CD4-positive, alpha-beta T cell treated with Interferon gamma for 1 hour (primary cell): Measurements from ENCODE around the gene DBET.
"Not testable (repeated sequence)": the region's sequence is repeated elsewhere in the genome, so short reads cannot be mapped to it uniquely, and the experiment has no call there.

ENCODE experiments used
- DNase-seq: peaks from one replicate; pipeline ENCODE4 v3.0.0-alpha.2; 2020

Gene DBET

DNA sequence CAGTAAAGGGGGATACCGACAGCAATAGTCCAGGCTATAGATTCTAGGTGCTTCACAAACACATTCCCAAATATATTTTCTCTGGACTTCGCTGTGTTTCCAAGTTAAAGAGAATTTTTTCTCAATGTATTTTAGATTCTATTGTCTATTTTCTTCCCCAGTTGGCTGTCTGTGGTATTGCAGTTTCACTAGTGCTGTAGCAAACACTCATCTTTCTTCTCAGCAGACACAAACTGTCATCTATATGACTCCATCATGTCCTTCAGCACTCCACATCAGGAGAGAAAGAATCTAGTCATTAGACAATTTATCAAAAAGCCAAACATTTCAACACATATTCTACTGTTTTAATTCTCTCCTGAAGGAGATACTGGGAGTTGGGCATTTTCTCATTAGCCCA lies at the start of gene DBET:
TSS of gene DBET (plus strand) at position 161 of the 400 bp plus-strand sequence.
- not testable (repeated sequence) for DNase-seq

DNA sequence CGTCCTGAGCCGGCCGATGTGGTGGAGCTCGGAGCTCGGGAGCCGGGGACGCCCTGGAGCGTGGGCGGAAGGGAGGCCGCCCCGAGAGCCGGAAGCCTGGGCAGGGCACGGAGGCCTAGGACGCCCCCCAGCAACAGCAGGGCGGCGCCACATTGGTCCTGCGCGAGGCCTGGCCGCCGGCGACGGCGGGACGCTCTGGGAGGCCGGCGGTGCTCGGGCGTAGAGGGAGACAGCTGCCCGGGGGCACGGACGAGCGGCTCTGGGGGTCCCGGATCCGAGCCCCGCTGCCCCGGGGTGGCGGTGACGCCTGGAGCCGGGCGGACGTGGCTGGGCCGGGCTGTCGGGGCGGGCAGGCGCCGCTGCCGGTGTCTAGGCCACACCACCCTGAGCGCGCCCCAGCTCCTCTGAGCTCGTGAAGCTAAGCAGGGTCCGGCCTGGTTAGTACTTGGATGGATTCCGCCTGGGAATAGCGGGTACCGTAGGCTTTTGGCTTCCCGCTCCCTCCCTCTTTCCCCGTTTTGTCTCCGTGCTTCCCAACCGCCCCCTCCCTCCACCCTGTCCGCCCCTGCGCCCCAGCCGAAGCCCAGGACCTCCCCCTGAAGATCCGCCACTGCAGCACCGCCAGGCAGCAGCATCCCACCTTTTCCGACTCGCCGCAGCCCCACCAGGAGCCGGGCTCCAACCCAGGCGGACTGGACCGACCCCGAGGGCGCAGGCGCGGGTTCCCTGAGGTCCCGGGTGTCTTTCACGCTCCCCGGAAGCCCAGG lies 49.3 kb upstream of the DBET start:
- no peak for DNase-seq

DNA sequence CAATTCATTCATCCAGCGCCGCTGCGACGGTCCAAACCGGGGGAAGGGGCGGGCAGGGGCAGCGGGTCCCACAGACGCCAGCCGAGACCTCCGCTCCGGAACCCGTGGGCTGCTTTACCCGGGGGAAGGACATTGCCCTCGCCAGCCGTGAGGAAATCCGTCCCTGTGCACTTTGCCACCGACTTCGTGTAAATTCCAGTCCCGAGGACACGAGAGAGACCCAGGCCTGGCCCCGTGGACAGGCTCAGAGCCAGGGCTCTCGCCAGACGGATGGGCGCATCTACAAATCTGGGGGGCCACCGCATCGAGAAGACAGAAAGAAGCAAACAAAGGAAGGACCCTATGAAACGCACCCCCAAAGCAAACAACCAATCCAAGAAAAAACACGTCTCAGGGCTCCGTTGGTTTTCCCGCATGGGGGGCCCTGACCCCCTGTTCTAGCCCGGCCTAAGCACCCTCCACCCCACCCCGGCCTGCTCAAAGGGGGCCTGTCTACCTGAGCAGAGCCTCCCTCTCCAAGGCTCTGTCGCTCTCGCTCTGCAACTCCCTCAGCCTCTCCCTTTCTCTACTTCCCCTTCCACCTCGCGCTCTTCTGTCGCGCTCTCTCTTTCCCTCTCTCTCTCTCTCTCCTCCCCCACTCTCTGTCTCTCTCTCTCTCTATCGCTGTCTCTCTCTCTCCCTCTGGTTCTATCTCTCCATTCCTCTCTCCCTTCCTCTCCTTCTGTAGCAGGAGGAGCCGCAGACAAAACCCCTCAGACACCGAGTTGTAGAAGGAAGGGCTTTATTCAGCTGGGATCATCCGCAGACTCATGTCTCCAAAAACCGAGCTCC lies 48.5 kb upstream of the DBET start:
- no peak for DNase-seq

DNA sequence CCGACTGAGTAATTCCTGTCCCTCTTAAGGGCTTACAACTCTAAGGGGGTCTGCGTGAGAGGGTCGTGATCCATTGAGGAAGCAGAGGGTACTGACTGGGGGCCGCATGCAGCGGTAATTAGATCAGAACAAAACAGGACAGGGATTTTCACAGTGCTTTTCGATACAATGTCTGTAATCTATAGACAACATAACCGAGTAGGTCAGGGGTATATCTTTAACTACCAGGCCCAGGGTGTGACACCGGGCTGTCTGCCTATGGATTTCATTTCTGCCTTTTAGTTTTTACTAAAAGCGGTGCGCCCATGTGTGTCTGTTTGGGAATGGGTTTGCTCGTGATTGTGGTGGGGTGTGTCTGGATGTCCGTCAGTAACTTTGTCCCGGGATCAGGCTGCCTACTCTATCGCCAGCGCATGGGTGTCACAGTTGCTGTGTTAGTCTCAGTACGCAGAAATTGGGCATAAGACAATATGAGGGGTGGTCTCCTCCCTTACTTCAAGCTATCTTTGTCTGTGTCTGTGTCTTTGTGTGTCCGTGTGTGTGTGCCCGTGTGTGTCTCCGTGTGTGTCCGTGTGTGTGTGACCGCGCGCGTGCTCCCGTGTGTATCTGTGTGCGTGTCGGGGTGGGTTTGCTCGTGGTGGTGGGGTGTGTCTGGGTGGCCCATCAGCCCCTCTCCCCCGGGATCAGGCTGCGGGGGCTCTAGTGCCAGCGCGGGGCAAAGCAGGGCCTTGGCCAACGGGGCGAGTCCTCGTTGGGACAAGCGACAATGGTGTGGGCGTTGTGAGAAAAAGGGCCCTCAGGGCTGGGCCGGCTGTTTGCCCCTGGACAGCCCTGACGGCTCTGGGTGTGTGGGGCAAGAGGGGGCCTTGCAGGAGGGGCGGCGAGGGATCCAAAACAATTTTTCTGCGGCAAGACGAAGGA lies 47.7 kb upstream of the DBET start:
- no peak for DNase-seq

DNA sequence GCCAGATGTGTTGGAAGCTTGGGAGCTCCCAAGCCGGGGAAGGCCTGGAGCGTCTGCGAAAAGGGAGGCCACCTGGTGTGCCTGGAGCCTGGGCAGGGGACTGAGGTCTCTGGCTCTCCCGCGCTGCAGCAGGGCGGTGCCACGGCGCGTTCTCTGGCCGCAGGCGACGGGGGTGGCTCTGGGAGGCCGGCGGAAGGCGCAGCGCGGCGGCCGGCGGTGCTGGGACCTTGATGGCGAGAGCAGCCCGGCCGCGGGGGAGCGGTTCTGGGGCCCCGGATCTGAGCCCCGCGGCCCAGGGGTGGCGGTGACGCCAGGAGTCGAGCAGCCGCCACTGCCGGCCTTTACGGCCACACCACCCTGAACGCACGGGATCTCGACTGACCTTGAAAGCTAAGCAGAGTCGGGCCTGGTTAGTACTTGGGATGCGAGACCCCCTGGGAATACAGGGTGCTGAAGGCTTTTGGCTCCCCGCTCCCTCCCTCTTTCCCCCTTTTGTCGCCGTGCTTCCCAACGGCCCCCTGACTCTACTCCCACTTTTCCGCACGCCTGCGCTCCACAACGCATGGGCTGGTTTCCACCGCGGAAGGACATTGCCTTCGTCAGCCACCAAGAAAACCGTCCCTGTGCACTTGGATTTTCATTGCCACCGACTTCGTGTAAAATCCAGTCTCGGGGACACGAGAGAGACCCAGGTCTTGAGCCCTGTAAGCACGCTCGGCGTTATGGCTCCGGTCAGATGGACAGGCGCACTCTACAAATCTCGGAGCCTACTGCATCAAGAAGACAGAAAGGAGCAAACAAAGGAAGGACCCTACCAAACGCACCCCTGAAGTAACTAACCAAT lies 46.7 kb upstream of the DBET start:
- no peak for DNase-seq

DNA sequence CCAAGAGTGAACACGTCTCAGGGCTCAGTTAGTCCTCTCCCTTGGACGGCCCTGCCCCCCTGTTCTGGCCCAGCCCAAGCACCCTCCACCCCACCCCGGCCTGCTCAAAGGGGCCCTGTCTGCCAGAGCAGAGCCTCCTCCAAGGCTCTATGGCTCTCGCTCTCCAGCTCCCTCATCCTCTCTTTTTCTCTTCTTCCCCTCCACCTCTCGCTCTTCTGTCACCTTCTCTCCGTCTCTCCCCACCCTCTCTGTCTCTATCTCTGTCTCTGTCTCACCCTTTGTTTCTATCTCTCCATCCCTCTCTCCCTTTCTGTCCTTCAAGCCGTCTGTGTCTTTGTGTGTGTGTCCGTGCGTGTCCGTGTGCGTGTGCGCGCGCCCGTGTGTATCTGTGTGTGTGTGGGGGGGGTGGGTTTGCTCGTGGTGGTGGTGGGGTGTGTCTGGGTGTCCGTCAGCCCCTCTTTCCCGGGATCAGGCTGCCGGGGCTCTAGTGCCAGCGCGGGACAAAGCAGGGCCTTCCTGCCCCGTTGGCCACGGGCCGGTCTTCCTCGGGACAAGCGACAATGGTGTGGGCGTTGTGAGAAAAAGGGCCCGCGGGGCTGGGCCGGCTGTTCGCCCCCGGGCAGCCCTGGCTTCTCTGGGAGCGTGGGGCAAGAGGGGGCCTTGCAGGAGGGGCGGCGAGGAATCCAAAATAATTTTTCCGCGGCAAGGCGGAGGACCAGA lies 45.9 kb upstream of the DBET start:
- DNase-seq: no peak

DNA sequence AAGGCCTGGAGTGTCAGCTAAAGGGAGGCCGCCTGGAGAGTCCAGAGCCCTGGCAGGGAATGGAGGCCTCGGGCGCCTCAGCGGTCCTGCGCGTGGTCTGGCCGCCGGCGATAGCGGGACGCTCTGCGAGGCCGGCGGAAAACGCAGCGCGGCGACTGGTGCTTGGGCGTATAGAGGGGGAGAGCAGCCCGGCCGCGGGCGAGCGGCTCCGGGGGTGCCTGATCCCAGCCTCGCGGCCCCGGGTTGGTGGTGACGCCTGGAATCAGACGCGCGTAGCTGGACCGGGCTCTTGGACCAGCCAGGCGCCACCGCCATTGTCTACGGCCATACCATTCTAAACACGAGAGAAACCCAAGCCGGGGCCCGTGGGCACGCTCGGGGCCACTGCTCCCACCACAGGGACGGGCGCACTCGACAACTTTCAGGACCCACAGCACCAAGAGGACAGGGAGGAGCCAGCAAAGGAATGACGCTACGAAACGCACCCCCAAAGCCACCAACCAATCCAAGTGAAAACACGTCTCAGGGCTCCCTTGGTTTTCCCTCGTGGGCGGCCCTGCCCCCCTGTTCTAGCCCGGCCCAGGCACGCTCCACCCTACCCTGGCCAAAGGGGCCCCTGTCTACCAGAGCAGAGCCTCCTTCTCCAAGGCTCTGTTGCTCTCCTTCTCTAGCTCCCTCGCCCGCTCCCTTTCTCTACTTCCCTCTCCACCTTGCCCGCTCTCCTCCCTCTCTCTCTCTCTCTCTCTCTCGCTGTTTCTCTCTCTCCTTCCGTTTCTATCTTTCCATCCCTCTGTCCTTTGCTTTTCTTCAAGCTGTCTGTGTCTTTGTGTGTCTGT lies 45.1 kb upstream of the DBET start:
- no peak for DNase-seq

DNA sequence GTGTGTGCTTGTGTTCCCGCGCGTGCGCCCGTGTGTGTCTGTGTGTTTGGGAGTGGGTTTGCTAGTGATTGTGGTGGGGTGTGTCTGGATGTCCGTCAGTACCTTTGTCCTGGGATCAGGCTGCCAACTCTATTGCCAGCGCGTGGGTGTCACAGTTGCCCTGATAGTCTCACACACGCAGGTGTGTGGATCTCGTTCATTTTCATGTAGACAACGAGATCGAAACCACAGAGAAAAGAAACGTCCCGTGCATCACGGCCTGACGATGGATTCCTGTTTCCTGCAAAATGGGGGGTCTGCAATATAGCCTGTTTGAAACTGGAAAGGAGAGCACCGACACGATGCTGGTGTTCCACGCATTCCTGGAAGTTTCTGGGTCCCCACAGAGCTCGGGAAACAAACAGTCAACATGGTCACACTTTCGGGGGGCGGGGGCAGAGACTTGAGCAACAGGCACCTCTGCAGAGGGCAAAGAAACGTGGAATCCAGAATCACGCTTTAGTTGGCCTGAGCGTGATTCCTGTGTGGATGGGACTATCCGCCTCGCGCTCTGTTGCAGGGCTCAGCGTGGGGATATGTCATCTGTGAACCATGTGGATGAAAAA lies 44.3 kb upstream of the DBET start:
- not testable (repeated sequence) for DNase-seq

DNA sequence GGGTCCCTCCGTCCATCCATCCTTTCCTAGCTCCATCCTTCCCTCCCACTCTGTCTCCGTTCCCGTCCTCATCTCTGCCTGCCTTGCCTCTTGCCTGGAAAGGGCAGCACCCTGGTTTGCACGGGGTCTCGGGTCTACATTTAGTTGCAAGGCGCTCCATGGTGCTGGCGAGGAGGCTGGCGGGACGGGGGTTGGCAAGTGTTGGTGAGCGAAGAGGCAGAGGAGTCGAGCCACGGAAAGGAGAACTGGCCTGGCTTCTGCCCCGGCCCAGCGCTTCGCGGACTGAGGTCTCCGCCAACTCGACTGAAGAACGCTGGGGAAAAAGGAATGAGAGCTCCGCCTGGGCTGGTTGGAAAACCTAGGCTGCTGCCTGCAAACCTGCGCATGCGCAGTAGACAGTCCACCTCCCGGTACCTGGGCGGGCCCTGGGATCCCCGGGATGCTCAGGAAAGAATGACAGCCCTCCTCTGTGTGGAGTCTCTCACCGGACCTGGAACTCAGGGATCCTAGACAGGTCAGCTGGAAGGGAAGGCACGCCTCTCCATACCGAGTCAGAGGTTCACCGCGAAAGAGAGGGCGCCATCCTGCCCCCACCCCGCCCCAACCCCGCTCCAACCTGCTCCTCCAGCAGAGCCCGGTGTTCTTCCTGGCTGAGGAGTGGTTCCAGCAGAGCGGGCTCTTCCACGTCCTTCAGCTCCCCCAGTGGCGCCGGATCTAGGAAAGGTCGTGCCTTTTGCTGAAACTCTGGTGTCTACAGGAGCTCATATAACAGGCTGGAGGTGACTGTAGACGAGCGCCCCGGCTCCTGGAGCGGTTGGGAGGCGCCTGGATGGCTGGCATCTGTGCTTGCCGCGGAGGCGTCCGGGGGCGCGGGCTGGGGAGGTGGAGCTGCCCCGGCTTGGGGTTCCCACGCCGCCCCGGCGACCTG lies 43.2 kb upstream of the DBET start:
- no peak for DNase-seq

DNA sequence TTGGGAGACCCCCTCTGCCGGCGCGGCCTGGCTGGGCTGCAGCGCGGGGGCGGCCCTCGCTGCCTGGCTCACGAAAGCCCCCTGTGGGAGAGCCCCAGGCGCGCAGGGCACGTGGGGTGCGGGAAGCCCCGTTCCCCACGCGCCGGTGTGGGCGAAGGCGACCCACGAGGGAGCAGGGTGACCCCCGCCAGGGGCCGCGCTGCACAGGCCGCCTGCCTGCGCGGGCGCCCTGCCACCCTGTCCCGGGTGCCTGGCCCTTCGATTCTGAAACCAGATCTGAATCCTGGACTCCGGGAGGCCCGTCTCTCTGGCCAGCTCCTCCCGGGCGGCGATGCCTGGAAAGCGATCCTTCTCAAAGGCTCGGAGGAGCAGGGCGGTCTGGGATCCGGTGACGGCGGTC lies 42.3 kb upstream of the DBET start:
- not testable (repeated sequence) for DNase-seq

DNA sequence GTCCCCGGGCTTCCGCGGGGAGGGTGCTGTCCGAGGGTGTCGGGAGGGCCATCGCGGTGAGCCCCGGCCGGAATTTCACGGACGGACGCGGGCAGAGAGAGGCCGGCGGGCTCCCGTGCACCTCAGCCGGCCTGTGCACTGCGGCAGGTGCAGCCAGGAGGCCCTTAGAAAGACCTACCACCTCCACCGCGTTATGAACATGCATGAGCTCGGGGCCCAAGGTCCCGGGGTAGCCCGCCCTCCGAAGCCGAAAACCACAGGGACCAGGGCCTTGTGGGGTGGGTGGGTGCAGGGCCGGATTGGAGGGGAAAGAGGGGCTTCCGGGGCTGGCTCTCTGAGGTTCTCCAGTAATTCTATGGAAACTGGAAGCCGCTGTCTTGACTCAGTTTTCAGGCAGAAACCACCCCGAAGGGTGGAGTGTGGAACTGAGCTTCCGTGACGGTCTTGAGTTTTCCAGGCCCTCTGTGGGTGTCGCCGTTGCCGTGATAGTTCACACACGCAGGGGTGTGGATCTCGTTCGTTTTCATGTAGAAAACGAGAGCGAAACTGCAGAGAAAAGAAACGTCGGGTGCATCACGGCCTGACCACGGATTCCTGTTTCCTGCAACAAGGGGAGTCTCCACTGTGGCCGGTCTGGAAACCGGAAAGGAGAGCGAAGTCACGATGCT lies 41.6 kb upstream of the DBET start:
- DNase-seq: not testable (repeated sequence)

DNA sequence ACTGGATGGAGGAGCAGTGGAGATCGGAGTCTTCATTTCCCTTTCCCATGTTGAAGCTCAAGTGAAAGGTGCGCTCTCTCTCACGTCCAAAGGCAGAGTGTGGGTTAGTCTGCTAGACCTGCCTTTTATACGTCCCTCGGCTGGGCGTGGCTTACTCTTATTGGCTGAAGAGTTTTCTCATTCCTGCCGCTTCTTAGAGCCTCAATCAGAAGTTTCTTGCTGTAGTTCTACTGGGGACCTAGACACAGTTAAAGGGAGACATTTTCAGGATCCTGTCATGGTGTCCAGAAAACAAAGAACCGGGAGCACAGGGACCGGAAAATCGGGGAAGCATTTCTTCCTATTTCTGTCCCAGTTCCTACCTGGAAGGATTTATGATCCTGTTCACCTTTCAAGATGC lies 37.1 kb upstream of the DBET start, which contains the start of gene FRG2:
TSS of gene FRG2 (minus strand) at position 101 of the 400 bp plus-strand sequence. CDS start at position 49, 52 bp downstream.
- DNase-seq: not testable (repeated sequence)

DNA sequence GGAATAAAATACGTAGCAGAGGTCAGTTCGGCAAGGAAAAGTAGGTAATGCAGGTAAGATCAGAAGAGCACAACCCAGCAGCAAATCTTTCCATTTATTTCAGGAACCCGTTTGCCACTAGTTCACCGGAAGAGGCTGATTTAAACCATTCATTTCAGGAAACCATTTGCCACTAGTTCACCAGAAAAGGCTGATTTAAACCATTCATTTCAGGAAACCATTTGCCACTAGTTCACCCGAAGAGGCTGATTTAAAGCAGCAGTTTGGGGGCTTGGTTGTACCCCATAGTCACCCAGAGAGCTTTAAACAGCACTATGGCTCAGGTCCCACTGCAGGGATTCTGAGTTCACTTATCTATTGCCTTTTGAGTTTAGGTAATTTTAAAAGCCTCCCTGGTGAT lies 33.0 kb upstream of the DBET start:
- DNase-seq: not testable (repeated sequence)

DNA sequence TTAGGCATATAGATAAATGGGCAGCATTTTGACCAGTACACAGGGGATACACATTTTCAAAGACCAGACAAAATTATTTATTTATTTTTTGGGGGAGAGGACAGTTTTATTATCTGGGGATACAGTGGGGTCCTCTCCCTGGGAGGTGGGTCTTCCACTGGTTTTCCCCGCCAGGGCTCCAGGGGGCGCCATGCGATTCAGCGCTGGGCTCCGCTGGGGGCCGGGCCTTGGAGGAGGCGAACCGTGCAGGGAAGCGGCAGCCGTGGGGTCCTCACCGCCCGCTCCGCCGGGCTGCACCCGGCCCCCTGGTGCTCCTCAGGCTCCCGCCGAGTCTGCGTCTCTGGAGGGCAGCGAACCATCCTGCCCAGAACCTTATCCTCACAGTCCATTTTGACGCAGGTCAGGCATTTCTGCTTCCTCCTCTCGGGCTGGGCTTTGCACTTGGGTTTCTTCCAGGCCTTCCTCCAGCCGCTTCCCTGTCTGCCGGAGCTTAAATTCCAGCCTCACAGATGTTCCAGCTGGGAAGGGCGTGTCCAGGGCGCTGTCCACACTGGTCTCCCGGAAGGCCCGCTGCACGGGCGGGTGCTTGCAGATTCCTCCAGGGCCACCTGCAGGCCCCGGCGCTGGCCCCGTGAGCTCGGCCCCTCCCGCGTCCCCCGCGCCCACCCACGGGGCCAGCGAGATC lies 26.5 kb upstream of the DBET start:
- DNase-seq: not testable (repeated sequence)

DNA sequence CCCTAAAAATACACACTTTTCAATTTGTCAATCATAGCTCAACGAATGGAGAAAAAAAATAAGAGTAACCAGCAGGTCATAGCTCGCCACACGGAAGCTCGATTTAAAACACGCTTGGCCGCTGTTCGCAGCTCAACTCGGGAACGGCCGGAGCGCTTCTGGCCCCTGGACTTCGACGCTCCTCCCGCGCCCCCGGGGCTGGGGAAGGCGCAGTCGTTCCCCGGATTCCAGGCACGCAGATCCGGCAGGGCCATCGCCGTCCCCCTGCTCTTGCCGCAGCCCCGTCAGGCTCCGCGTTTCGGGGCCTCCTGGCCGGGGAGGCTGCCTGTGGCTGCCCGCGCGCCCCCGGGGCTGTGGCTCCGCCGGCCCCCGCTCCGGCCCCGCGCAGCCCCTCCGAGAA lies 23.4 kb upstream of the DBET start:
- DNase-seq: not testable (repeated sequence)

DNA sequence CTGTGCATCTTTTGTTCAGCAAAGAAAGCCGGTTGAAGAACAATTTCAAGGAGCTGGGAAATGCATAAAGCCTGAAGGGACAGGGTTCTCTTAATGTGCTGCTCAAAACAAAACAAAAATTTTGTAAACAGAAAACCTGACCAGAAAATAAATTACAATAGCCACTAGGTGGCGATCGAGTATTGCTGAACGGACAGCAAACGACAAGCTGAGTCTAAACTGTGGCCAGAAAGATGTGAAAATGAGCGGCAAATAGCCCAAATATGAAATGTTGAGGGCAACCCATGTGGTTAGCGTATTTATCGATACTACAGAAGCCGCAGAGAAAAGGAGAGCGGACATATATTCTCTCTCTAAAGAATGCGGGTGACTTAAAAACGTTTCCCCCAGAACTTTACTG lies 16.7 kb upstream of the DBET start:
- not testable (repeated sequence) for DNase-seq
